GM18951 (cell line): Measurements from ENCODE around the gene RBCK1.

ENCODE experiments used
- POLR2A ChIP-seq: IDR thresholded peaks from 4 replicates; pipeline ENCODE4 v1.6.1; 2011; ENCODE audit warnings: mild to moderate bottlenecking; ENCODE audit not compliant: insufficient read length, insufficient read depth; ENCODE audit errors: extremely low read depth
- in situ Hi-C: fragments of 300-500 bp; cut with MboI; formaldehyde crosslinking; loops from one replicate; pipeline ENCODE4 v1.12.0; 2022; ENCODE audit warnings: low sequenced_read_pairs, mixed read lengths, inconsistent platforms; ENCODE audit not compliant: unreplicated experiment

The RBCK1 gene

DNA sequence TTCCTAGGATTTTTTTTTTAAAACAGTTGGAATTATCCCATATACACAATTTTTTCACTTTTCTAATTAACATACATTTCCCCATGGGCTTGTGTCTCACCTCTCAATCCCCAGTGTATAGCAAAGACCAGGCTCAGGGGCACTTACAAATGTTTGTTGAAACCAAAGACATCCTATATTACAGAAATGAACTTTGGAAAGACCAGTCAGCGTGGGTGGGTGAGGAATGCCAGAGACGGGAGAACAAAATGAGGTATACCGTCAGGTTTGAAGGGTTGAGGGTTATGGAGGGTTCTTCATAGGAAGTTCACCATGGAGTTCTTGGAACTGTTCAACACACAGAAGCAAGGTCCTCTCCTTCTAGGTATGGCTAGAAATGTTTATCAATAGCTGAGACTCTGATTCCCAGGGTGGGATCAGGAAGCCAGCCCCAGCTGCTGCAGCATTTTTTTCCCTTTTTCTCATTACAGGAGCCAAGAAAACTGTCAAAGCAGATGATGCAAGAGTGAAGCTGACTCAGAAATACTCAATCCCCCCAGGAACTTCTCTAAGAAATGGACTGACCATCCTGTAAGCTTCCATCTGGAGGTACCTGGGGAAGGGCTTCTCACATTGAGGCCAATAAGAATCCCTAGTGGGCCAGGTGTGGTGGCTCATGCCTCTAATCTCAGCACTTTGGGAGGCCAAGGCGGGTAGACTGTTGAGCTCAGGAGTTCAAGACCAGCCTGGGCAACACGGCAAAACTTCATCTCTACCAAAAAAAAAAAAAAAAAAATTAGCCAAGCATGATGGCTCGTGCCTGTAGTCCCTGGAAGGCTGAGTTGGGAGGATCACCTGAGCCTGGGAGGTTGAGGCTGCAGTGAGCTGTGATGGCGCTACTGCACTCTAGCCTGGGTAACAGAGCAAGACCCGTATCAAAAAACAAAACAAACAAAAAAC, 70.2 kb downstream of the RBCK1 start:
- in situ Hi-C loops: loop anchor here (10.0 kb wide), 1 partner anchor 123 kb away; no protein-coding TSS in a partner anchor

DNA sequence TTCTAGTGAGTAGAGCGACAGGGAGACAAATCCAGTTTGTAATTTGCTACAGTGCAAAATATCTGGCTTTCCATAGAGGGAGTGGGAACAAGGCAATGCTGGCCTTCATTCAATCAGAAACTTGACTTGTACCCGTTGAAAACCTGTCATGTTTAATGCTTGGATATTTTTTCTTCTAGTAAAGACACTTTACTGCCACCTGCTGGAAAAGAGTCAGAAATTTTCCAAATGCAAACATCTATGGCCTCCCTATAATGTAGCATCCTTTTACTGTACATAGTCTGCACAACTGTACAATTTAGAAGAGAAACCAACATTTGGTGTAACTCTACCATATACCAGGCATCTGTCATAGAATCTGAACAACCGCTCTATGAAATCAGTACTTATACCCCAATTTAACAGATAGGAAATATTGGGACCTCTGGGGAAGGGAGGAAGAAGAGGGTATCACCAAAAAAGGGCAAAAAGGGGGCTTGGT, 70.9 kb downstream of the RBCK1 start:
- in situ Hi-C loops: loop anchor here (10.0 kb wide), 1 partner anchor 124 kb away; no protein-coding TSS in a partner anchor
- TF ChIP-seq POLR2A: no peak

More for the DNA sequence above, 70.2 kb downstream of the RBCK1 start:
- TF ChIP-seq POLR2A: no peak

DNA sequence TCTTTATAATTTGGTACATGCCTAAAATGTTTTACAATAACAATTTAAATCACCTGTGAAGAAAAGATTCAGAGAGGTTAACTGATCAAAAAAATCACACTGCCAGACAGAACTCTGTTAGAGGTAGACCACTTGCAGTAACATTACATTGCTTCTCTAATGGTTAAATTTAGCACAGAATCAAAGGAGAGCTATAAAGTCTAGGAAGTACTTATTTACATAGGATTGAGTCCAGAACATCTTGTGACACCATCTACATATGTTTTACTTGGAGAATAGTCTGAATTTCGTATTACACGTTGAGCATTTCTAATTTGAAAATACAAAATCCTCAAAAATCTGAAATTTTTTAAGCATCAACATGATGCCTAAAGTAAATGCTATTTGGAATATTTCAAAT, 71.4 kb downstream of the RBCK1 start:
- TF ChIP-seq POLR2A: no peak
- in situ Hi-C loops: loop anchor here (10.0 kb wide), 1 partner anchor 125 kb away; no protein-coding TSS in a partner anchor

DNA sequence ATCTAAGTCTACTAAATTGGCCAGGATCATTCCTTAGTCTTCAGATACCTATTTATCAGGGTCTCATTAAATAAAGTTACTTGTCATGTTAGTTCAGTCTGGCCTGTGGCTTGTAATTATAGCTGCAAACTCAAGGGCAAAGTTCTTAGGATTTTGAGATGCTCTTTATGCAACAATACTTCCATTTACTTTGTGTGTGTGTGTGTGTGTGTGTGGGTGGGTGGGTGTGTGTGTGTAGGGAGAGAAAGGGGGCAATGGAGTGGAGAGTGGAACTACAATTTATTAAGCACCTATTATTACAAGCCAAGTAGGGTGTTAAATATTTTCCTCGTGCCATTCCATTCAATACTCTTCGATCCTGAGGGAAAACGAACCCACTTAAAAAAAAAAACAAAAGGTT, 71.9 kb downstream of the RBCK1 start:
- TF ChIP-seq POLR2A: no peak
- in situ Hi-C loops: no loop called here

DNA sequence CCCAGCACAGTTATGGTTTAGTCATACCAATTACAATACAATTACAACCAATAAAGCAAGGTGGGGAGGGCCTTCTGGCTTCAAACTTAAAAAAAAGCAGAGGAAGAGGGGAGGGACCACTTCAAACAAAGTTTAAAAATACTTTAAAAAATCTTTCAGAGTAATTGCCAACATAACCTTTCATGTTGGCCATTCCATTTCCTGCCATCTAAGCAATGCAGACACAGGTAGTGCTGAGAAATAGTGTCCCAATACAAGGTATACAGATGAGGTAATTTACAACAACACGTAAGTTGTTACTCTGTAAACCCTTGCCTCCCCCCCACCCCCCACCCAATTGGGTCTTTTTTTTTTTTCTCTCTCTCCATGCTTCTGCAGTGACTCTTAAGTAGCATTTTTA, 73.1 kb downstream of the RBCK1 start:
- no peak for TF ChIP-seq POLR2A

More for the DNA sequence above, 73.1 kb downstream of the RBCK1 start:
- in situ Hi-C loops: no loop called here
